Heart right ventricle (tissue), 16 donors: ENCODE results near the gene ANKS1B. TPM values are rescaled to one million over a fixed set of nuclear protein-coding genes. Genes with fewer than 3 reads are reported as not detected.

Experiments used
- ATAC-seq, 8 donors: fragments of 200-7000 bp; cut with Tn5 transposase; one replicate each; pipeline ENCODE4 v1.9.1; 2020; ENCODE audit warnings: mild to moderate bottlenecking in 8 of 8, moderate library complexity in 8 of 8, moderate number of reproducible peaks in 1 of 8
- DNase-seq, 2 donors: peaks; one replicate each; pipeline ENCODE4 v3.0.0-alpha.2; 2020
- H3K27ac ChIP-seq, 10 donors: fragments of 200-600 bp; sonication (generic) in 2 of 10; one replicate each; pipeline versions ENCODE4 v1.5.0 to v1.8.0; 2020 to 2022; ENCODE audit warnings: mild to moderate bottlenecking in 3 of 10
- H3K27me3 ChIP-seq, 7 donors: fragments of 200-600 bp; one replicate each; pipeline ENCODE4 v1.8.0; 2021 to 2022; ENCODE audit warnings: mild to moderate bottlenecking in 2 of 7
- H3K36me3 ChIP-seq, 9 donors: fragments of 200-600 bp; sonication (generic) in 1 of 9; one replicate each; pipeline versions ENCODE4 v1.5.0 to v1.8.0; 2020 to 2022; ENCODE audit warnings: mild to moderate bottlenecking in 2 of 9
- H3K4me1 ChIP-seq, 9 donors: fragments of 200-600 bp; sonication (generic) in 1 of 9; one replicate each; pipeline versions ENCODE4 v1.5.0 to v1.8.0; 2020 to 2022; ENCODE audit warnings: mild to moderate bottlenecking in 4 of 9
- H3K4me3 ChIP-seq, 10 donors: fragments of 200-600 bp; sonication (generic) in 2 of 10; one replicate each; pipeline versions ENCODE4 v1.5.0 to v1.8.0; 2020 to 2022; ENCODE audit warnings: mild to moderate bottlenecking in 7 of 10, moderate library complexity in 2 of 10
- H3K9me3 ChIP-seq, 11 donors: fragments of 200-600 bp in 10 of 11; sonication (generic) in 2 of 11; one replicate each; pipeline versions ENCODE4 v1.5.0 to v1.8.0; 2013 to 2022; ENCODE audit warnings: mild to moderate bottlenecking in 2 of 11, control low read depth in 1 of 11, moderate library complexity in 1 of 11
- WGBS, 2 donors: extraction: QIAGEN DNeasy Blood & Tissue Kit; methylation state at CpG; one replicate each; pipeline ENCODE4 v1.1.7; 2013; ENCODE audit warnings: inconsistent platforms in 1 of 2; 5-methylcytosine and 5-hydroxymethylcytosine counted together
- intact Hi-C, 10 donors: fragments of 100-400 bp; cut with DNase I; formaldehyde crosslinking; loops; one replicate each; pipeline versions ENCODE4 v1.11.1 to v1.14.2; 2022
- polyA plus RNA-seq, 2 donors: library from polyadenylated mRNA; stranded (reverse); fragments of 200-250 nt; gene quantifications; one replicate each; pipeline ENCODE4 v1.2.3, GENCODE V29; 2013
- total RNA-seq, 10 donors: library from RNA; stranded (reverse); fragmentation: NEBNext Ultra II Directional in 3 of 10; extraction: Animal tissue kit (Norgen Biotek cat#: 25700) in 3 of 10; gene quantifications; one replicate each; pipeline versions ENCODE4 v1.2.1 to v1.2.4, GENCODE V29; 2021 to 2023
- TF ChIP-seq, protein P1 (sequence below), 9 donors: fragments of 200-600 bp; sonication (generic) in 2 of 9; IDR thresholded peaks; one replicate each; pipeline versions ENCODE4 v1.5.0 to v1.8.0; 2021 to 2022; ENCODE audit warnings: antibody characterized with exemption in 9 of 9, mild to moderate bottlenecking in 5 of 9, moderate library complexity in 1 of 9
- donor health status: Arrhythmogenic right ventricular cardiomyopathy.
- donor health status: ischemic (EF 13 %, LVEDD 7.1; RV severe dilation, severe dysfunction).
- donor health status: healthy with polysubstance abuse.
- donor health status: DM: no; HTN: yes; CAD: no.
- donor health status: DM: no; HTN: no; CAD: no.
- donor health status: ischemic (EF 25% LVEDD 6.9; RV normal size, moderate dysfunction).
- donor health status: ischemic (EF 25% LVEDD 5.7; RV mildly dilated, moderate dysfunction).
- donor health status: healthy.
- donor health status: DM: yes; HTN: yes; CAD: no.
- donor health status: Ischemic cardiomyopathy.
- donor health status: ischemic (EF 35%, LVEDD 5.7; RV mildly dilated, moderate dysfunction).
- donor health status: nonischemic (EF 11% LVEDD 7.7; RV severe dilation, severe dysfunction).
- donor health status: DM: yes; HTN: yes; CAD: no.
- donor health status: PGD.
- donor health status: ischemic (EF 29% LVEDD 5.4; RV normal size, mild dysfunction).
- donor health status: nonischemic (EF 23%, LVEDD 6.1; RV moderate dilation, normal function).

The ANKS1B gene
- total and polyA plus RNA-seq, 12 donors = 0.58 to 4.8 (median 1.8) TPM

DNA sequence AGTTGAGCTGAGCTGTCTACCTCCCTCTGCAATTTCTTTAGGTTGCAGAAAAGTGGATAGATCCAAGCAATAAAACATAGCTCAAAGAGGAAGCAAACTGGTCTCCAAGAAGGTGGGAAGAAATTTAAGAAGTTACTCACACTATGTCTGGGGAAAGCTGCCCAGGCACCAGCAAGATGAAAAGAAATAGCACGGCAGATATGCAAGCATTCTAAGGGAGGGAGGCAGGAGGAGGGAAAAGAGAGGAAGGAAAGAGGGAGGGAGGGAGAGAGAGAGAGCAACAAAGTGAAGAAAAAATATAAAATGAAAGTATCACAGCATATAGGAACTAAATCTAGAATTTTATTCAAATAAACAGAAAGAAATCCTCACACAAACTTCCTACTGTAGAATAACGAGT lies 1099.0 kb downstream of the ANKS1B start:
- H3K27ac ChIP-seq = no peak overlapping the region
- H3K36me3 ChIP-seq = no peaks in the 10 kb centered on the region
- intact Hi-C loops = no loop called here
- no peaks in the 10 kb centered on the region for H3K9me3 ChIP-seq
- TF ChIP-seq, protein P1, sequence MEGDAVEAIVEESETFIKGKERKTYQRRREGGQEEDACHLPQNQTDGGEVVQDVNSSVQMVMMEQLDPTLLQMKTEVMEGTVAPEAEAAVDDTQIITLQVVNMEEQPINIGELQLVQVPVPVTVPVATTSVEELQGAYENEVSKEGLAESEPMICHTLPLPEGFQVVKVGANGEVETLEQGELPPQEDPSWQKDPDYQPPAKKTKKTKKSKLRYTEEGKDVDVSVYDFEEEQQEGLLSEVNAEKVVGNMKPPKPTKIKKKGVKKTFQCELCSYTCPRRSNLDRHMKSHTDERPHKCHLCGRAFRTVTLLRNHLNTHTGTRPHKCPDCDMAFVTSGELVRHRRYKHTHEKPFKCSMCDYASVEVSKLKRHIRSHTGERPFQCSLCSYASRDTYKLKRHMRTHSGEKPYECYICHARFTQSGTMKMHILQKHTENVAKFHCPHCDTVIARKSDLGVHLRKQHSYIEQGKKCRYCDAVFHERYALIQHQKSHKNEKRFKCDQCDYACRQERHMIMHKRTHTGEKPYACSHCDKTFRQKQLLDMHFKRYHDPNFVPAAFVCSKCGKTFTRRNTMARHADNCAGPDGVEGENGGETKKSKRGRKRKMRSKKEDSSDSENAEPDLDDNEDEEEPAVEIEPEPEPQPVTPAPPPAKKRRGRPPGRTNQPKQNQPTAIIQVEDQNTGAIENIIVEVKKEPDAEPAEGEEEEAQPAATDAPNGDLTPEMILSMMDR (IDR thresholded peaks at IDR 0.05) = no peak
- WGBS, 2 donors = 43 to 60% methylated on average over 2 of the region's 2 CpGs
- ATAC-seq (no peak), DNase-seq (no peak)
- H3K4me1 ChIP-seq = no peaks in the 10 kb centered on the region
- peaks cover 0 to 22% (median 11%) of the 10 kb centered on the region in 7 donors for H3K27me3 ChIP-seq
- no peak overlapping the region for H3K4me3 ChIP-seq

DNA sequence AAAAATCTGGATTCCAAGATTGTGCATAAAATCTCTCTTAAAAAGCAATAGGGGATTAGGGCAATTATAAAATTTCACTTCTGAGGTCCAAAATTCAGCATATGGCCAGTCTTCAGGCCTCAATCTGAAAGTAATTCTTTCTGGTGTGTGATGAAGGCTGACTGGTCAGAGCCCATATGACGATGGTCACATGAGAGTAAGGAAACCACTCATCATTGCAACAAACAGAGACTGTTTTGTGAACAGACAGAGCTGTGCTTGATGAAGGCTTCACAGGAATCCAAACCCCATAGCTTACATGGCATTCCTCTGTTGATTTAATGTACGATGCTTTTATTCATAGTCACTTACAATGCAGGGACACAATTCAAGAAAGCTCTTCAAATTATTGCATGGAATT lies 1101.5 kb downstream of the ANKS1B start:
- Histone ChIP-seq H3K4me3 (no peak overlapping the region), H3K4me1 (no peaks in the 10 kb centered on the region), H3K27ac (no peak overlapping the region), H3K27me3 (peaks cover 0 to 4% (median 0%) of the 10 kb centered on the region in 7 donors), H3K9me3 (no peaks in the 10 kb centered on the region), H3K36me3 (no peaks in the 10 kb centered on the region)
- intact Hi-C loops = no loop called here
- WGBS, 2 donors = 59 to 67% methylated on average over 2 of the region's 2 CpGs
- DNase-seq (no peak), ATAC-seq (no peak)
- TF ChIP-seq, protein P1 (IDR thresholded peaks at IDR 0.05) = no peak

DNA sequence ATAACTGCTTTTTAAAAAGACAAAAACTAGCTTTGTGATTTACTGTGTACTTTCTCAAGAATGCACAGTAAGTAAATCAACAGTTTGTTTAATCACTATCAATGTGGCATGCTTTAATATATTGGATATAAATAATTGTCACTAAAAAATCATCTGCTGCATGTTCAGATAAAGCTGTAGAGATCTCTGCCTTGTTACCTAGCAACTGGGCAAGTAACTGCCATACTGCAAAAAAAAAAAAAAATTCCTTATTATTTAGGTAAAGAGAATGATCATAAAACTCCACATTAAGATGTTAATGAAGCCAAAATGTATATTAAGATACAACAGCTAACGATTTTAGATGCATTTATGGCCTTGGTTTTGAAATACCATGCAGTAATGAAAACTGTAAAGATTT lies 1102.2 kb downstream of the ANKS1B start:
- Histone ChIP-seq H3K27me3 (peaks cover 0 to 2% (median 0%) of the 10 kb centered on the region in 7 donors), H3K9me3 (no peaks in the 10 kb centered on the region), H3K27ac (no peak overlapping the region), H3K36me3 (no peaks in the 10 kb centered on the region), H3K4me3 (no peak overlapping the region), H3K4me1 (no peaks in the 10 kb centered on the region)
- TF ChIP-seq, protein P1 (IDR thresholded peaks at IDR 0.05) = no peak
- WGBS, 2 donors = 61 to 69% methylated on average over 1 of the region's 1 CpG
- intact Hi-C loops = no loop called here
- ATAC-seq (no peak), DNase-seq (no peak)

DNA sequence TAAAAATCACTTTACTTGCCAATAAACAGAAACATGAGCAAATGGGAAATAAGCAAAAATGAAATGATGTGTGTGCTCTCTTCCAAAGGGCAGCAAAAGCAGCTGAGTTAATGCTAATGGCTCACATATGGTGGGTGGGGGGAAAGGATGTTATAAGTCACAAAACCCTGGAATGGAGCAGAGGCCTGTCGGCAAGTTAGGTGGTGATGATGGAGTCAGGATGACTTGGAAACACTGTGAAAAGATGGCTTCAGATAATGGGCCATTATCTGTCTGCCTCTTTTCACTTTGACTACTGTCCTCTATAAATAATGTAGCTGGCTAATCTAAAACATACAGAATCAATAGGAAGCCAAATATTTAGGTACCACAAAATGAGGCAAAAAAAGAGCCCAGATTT lies 1111.0 kb downstream of the ANKS1B start:
- 48 to 67% methylated on average over 1 of the region's 1 CpG for WGBS, 2 donors
- no peaks in the 10 kb centered on the region for H3K4me1 ChIP-seq
- H3K4me3 ChIP-seq = no peak overlapping the region
- H3K27me3 ChIP-seq = peaks cover 0 to 15% (median 0%) of the 10 kb centered on the region in 7 donors
- ATAC-seq = no peak
- intact Hi-C loops = no loop called here
- DNase-seq = no peak
- no peak overlapping the region for H3K27ac ChIP-seq
- H3K36me3 ChIP-seq = no peaks in the 10 kb centered on the region
- TF ChIP-seq, protein P1 (IDR thresholded peaks at IDR 0.05) = no peak
- no peaks in the 10 kb centered on the region for H3K9me3 ChIP-seq
